Activated CD4-positive, alpha-beta T cell treated with anti-CD3 and anti-CD28 coated beads for 36 hours (primary cell): Measurements from ENCODE around the gene PRKAA1. TPM values are rescaled to one million over a fixed set of nuclear protein-coding genes. Genes with fewer than 3 reads are reported as not detected.
"Not testable (repeated sequence)": the region's sequence is repeated elsewhere in the genome, so short reads cannot be mapped to it uniquely, and the experiment has no call there.

ENCODE experiments used
- ATAC-seq: fragments of 200-7000 bp; cut with Tn5 transposase; one replicate; pipeline ENCODE4 v1.10.0; 2021; ENCODE audit warnings: mild to moderate bottlenecking, moderate library complexity
- CTCF ChIA-PET: fragments of 350-600 bp; sonication (Branson Sonifier 250); formaldehyde crosslinking; loops from one replicate; lab custom pipeline; 2021; ENCODE audit warnings: antibody characterized with exemption; lab: Charles Lee
- POLR2A ChIA-PET: fragments of 350-600 bp; sonication (Branson Sonifier 250); formaldehyde crosslinking; loops from one replicate; lab custom pipeline; 2021; ENCODE audit warnings: antibody characterized with exemption, inconsistent platforms; lab: Charles Lee
- DNase-seq: peaks from one replicate; pipeline ENCODE4 v3.0.0-alpha.2; 2020
- H3K27ac Mint-ChIP-seq: one replicate; pipeline ENCODE4 v1.8.0; 2021; ENCODE audit warnings: mixed read lengths
- H3K27me3 Mint-ChIP-seq: one replicate; pipeline ENCODE4 v1.8.0; 2021; ENCODE audit warnings: mixed read lengths
- H3K36me3 Mint-ChIP-seq: one replicate; pipeline ENCODE4 v1.8.0; 2021; ENCODE audit warnings: low read depth, mixed read lengths
- H3K4me1 Mint-ChIP-seq: one replicate; pipeline ENCODE4 v1.8.0; 2021; ENCODE audit warnings: mixed read lengths
- H3K4me3 Mint-ChIP-seq: one replicate; pipeline ENCODE4 v1.8.0; 2021; ENCODE audit warnings: mild to moderate bottlenecking, moderate library complexity, mixed read lengths
- H3K9me3 Mint-ChIP-seq: one replicate; pipeline ENCODE4 v1.8.0; 2021; ENCODE audit warnings: low read depth, mixed read lengths
- intact Hi-C, 2 experiments: fragments of 100-400 bp; cut with DNase I in 1 of 2; cut with micrococcal nuclease in 1 of 2; formaldehyde crosslinking; loops; one replicate each; pipeline versions ENCODE4 v1.14.2 to v1.15.1; 2022 to 2024; cut with DNase I, micrococcal nuclease
- total RNA-seq, 2 experiments: library from RNA; stranded (reverse); gene quantifications; one replicate each; pipeline ENCODE4 v1.2.3, GENCODE V29; 2021

PRKAA1 gene
- total RNA-seq, 2 experiments from 2014 or later = 46.9 to 63.9 TPM

DNA sequence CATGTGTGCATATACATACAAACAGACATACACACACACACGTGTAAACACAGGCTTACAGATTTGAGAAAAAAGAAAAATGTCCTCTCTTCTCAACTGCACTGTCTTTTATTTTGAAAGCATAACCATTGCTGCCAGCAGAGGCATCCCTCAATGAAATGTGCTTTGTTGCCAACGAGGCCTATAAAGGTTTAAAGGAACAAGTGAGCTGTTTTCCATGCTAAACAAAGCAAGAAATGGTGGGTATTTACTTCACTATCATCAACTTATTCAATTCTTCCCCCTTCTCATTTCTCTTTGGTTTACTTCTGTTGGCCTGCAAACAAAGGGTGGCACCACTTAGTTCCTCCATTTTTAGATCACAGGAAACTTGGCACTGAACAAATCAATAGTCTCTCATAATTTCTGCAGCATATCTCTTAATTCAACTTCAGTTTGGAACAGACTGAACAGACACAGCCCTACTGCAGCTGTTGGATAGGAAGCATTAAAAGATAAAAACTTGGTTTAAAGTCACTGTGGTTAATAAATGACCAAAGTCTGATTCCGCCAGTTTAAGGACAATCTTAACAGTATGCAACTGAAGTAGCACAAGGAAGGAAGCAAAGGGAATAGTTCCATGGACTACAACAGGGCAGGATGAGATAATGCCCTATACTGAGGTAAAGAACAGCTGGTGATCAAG is 64.2 kb downstream of the PRKAA1 start:
- Mint-ChIP-seq H3K4me1 (peaks cover 25% of the 10 kb centered on the region), H3K9me3 (no peaks in the 10 kb centered on the region), H3K4me3 (no peak overlapping the region), H3K27ac (no peak overlapping the region), H3K36me3 (peaks cover 23% of the 10 kb centered on the region), H3K27me3 (no peaks in the 10 kb centered on the region)
- ChIA-PET POLR2A (interaction anchor here (0.6 kb wide), 1 partner anchor 647 kb away, joined by 3 read pairs; no protein-coding TSS in a partner anchor), CTCF (interaction anchor here (0.6 to 3.6 kb wide), 7 partner anchors 10 to 788 kb away, joined by 3 to 17 read pairs (median 4); no protein-coding TSS in a partner anchor)
- intact Hi-C loops = loop anchor here in 1 of 2 experiments (2.0 kb wide), 1 partner anchor 45 kb away; no protein-coding TSS in a partner anchor
- ATAC-seq (no peak), DNase-seq (no peak)

GRCh38 chr5:40733434-40733833 is 64.7 kb downstream of the PRKAA1 start:
- Mint-ChIP-seq H3K4me1 (peaks cover 25% of the 10 kb centered on the region), H3K36me3 (peaks cover 21% of the 10 kb centered on the region), H3K27ac (no peak overlapping the region), H3K27me3 (no peaks in the 10 kb centered on the region), H3K9me3 (no peaks in the 10 kb centered on the region), H3K4me3 (no peak overlapping the region)
- ATAC-seq (no peak), DNase-seq (no peak)
- intact Hi-C loops = no loop called here
- ChIA-PET POLR2A (no interaction called here), CTCF (interaction anchor here (0.9 to 3.6 kb wide), 6 partner anchors 9 to 787 kb away, joined by 3 to 17 read pairs (median 4); no protein-coding TSS in a partner anchor)

DNA sequence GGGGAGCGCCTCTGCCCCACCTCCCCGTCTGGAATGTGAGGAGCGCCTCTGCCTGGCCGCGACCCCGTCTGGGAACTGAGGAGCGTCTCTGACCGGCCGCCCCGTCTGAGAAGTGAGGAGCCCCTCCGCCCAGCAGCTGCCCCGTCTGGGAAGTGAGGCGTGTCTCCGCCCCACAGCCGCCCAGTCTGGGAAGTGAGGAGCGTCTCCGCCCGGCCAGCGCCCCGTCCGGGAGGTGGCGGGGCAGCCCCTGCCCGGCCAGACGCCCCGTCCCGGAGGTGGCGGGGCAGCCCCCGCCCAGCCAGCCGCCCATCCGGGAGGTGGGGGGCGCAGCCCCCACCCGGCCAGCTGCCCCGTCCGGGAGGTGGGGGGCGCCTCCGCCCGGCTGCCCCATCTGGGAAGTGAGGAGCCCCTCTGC is 75.7 kb downstream of the PRKAA1 start:
- intact Hi-C loops, H3K9me3 Mint-ChIP-seq, H3K4me1 Mint-ChIP-seq, CTCF ChIA-PET, POLR2A ChIA-PET, H3K4me3 Mint-ChIP-seq, ATAC-seq, H3K27ac Mint-ChIP-seq, H3K27me3 Mint-ChIP-seq, DNase-seq: not testable (repeated sequence)
- peaks cover 50% of the 10 kb centered on the region for H3K36me3 Mint-ChIP-seq

DNA sequence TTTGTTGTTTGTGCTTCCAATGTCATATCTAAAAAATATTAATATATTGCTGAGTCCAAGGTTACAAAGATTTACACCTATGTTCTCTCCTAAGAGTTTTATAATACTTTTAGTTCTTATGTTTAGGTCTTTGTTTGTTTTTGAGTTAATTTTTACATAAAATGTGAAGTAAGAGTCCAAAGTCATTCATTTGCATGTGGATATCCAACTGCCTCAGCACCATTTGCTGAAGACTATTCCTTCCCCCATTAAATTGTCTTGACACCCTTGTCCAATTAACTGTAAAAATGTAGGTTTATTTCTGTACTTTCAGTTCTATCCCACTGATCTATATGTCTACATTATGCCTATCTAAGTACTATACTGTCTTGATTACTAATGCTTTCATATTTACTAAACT is 78.1 kb downstream of the PRKAA1 start:
- POLR2A ChIA-PET = no interaction called here
- CTCF ChIA-PET = no interaction called here
- no peak for DNase-seq
- no peaks in the 10 kb centered on the region for H3K27me3 Mint-ChIP-seq
- H3K4me3 Mint-ChIP-seq = no peak overlapping the region
- peaks cover 13% of the 10 kb centered on the region for H3K4me1 Mint-ChIP-seq
- intact Hi-C loops = no loop called here
- no peak for ATAC-seq
- no peak overlapping the region for H3K27ac Mint-ChIP-seq
- no peaks in the 10 kb centered on the region for H3K9me3 Mint-ChIP-seq
- peaks cover 48% of the 10 kb centered on the region for H3K36me3 Mint-ChIP-seq

DNA sequence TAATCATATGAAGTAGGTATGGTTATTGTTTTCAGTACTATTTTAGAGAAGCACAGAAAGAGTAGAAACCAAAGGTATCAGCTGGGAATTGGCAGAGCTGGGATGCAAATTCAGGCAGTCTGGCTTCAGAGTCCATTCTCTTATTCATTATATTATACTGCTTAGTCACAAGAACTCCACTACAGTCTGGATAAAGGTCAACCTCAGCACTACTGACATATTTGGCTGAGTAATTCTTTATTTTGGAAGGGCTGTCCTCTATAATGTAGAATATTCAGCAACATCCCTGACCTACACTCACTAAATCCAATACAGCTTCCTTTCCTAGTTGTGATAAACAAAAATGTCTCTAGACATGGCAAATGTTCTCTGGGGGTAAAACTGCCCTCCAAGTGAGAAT is 80.9 kb downstream of the PRKAA1 start:
- CTCF ChIA-PET = interaction anchor here (0.6 to 1.1 kb wide), 2 partner anchors 28 to 764 kb away, joined by 3 to 4 read pairs; no protein-coding TSS in a partner anchor
- POLR2A ChIA-PET = no interaction called here

GRCh38 chr5:40716590-40716989 is 81.6 kb downstream of the PRKAA1 start:
- CTCF ChIA-PET = interaction anchor here (0.7 to 1.1 kb wide), 2 partner anchors 17 to 27 kb away, joined by 3 to 6 read pairs; no protein-coding TSS in a partner anchor
- POLR2A ChIA-PET = no interaction called here
- intact Hi-C loops = no loop called here
- Mint-ChIP-seq H3K27me3 (no peaks in the 10 kb centered on the region), H3K4me3 (no peak overlapping the region), H3K27ac (no peak overlapping the region), H3K36me3 (peaks cover 41% of the 10 kb centered on the region), H3K9me3 (no peaks in the 10 kb centered on the region), H3K4me1 (peaks cover 13% of the 10 kb centered on the region)
- DNase-seq (no peak), ATAC-seq (no peak)

More for the DNA sequence above, 80.9 kb downstream of the PRKAA1 start:
- Mint-ChIP-seq H3K36me3 (peaks cover 40% of the 10 kb centered on the region), H3K27ac (no peak overlapping the region), H3K27me3 (no peaks in the 10 kb centered on the region), H3K4me1 (peaks cover 13% of the 10 kb centered on the region), H3K4me3 (no peak overlapping the region), H3K9me3 (no peaks in the 10 kb centered on the region)
- intact Hi-C loops = no loop called here
- DNase-seq (no peak), ATAC-seq (no peak)

DNA sequence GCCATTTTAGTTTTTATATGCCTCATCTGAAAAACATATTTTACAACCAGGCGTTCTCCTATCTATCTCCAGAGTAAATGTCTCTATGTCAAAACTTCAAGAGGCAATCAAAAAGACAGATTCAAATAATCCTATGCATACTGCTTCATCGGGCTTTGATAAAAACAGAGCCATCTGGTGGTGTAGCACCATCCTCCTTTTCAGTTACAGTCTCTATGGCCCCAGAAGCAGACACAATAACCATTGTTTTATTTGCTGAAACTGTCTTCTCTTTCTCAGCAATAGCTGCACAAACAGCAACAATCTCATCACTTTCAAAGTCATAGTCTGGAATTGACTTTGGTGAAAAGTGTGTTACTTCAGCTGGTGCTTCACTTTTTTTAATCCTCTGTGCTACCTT is 82.2 kb downstream of the PRKAA1 start:
- H3K27me3 Mint-ChIP-seq = no peaks in the 10 kb centered on the region
- CTCF ChIA-PET = no interaction called here

GRCh38 chr5:40714001-40714400 is 84.2 kb downstream of the PRKAA1 start:
- Mint-ChIP-seq H3K4me1 (peaks cover 13% of the 10 kb centered on the region), H3K27ac (no peak overlapping the region)
- intact Hi-C loops = no loop called here

More for the DNA sequence above, 82.2 kb downstream of the PRKAA1 start:
- no peak overlapping the region for H3K27ac Mint-ChIP-seq
- DNase-seq (no peak), ATAC-seq (no peak)
- POLR2A ChIA-PET = no interaction called here
- H3K9me3 Mint-ChIP-seq = no peaks in the 10 kb centered on the region
- H3K4me1 Mint-ChIP-seq = peaks cover 13% of the 10 kb centered on the region
- peaks cover 36% of the 10 kb centered on the region for H3K36me3 Mint-ChIP-seq
- no peak overlapping the region for H3K4me3 Mint-ChIP-seq
- intact Hi-C loops = no loop called here

DNA sequence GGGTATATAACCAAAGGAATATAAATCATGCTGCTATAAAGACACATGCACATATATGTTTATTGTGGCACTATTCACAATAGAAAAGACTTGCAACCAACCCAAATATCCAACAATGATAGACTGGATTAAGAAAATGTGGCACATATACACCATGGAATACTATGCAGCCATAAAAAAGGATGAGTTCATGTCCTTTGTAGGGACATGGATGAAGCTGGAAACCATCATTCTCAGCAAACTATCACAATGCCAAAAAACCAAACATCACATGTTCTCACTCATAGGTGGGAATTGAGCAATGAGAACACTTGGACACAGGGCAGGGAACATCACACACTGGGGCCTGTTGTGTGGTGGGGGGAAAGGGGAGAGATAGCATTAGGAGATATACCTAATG is 87.6 kb downstream of the PRKAA1 start:
- CTCF ChIA-PET, H3K4me1 Mint-ChIP-seq, DNase-seq, H3K27me3 Mint-ChIP-seq, H3K4me3 Mint-ChIP-seq, ATAC-seq, H3K27ac Mint-ChIP-seq, intact Hi-C loops, POLR2A ChIA-PET: not testable (repeated sequence)
- Mint-ChIP-seq H3K9me3 (peaks cover 18% of the 10 kb centered on the region), H3K36me3 (peaks cover 50% of the 10 kb centered on the region)

More at GRCh38 chr5:40714001-40714400, 84.2 kb downstream of the PRKAA1 start:
- ChIA-PET POLR2A (interaction anchor here (0.8 kb wide), 1 partner anchor 31 kb away, joined by 3 read pairs; no protein-coding TSS in a partner anchor), CTCF (interaction anchor here (0.6 to 1.9 kb wide), 11 partner anchors 9 to 765 kb away, joined by 3 to 8 read pairs (median 4); no protein-coding TSS in a partner anchor)
- H3K27me3 Mint-ChIP-seq = no peaks in the 10 kb centered on the region
- DNase-seq (no peak), ATAC-seq (no peak)
- no peaks in the 10 kb centered on the region for H3K9me3 Mint-ChIP-seq
- peaks cover 36% of the 10 kb centered on the region for H3K36me3 Mint-ChIP-seq
- no peak overlapping the region for H3K4me3 Mint-ChIP-seq

Other genes starting within 250 kb of the PRKAA1 start
- 10 to 100 TPM; 71.7 to 91.2 TPM for gene PTGER4, start 118.5 kb downstream of the PRKAA1 start, total RNA-seq
- gene TTC33, start 42.4 kb downstream of the PRKAA1 start, total RNA-seq = 10 to 100 TPM; 31.4 to 31.7 TPM
- gene RPL37, start 36.8 kb upstream of the PRKAA1 start, total RNA-seq = 1,000 to 10,000 TPM; 1,915 to 1,951 TPM
- gene CARD6, start 43.0 kb upstream of the PRKAA1 start, total RNA-seq = 1 to 10 TPM; 1.5 to 1.7 TPM
- gene C7, start 111.1 kb upstream of the PRKAA1 start, total RNA-seq = not detected